Cortex of kidney (tissue), 1 donor: ENCODE results near the gene GANAB.
"Not testable (repeated sequence)": the region's sequence is repeated elsewhere in the genome, so short reads cannot be mapped to it uniquely, and the experiment has no call there.

Experiments
- DNase-seq: peaks from one replicate; lab custom pipeline; 2025; lab: John Stamatoyannopoulos, UW

The GANAB gene

DNA sequence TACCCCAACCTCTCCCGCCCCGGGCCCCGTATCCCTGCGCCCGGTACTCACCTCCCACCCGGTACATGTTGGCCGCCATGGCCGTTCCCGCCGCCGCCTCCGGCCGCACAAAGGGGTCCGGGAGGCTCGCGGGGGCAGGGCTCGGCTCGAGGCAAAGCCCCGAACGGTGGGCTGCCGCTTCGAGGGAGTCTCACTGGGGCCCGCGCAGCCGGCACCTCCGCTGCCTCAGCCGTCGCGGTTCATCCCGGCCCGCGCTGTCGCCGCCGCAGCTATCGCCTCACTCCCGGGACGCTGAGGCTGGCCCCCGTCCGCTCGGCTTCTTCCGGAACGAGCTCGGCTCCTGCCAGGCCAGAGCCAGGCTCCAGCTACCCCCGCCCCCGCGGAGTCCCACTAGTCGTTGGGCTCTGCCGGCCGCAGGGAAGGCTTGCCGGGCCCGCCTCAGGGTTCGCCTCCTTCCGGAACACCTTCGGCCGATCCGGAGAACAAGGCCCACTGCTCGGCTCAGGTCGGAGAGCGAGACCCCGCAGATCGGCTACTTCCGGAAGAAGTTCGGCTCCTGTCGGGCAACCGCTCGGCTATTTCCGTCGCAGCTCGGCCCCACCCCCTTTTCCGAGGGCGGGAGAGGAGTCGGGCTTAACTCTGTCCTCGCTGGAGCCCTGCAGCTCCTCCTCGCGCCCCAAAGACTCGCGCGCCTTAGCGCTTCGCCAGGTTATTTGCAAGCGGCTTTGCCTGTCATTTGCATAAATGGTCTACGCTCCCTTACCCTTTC is 44.9 kb downstream of the GANAB start, which contains the start of gene MTA2:
Gene MTA2 (minus strand): TSS at position 494 of the 769 bp plus-strand sequence. CDS start 415 bp downstream, at position 79.
- DNase-seq: peak; percentile 76

DNA sequence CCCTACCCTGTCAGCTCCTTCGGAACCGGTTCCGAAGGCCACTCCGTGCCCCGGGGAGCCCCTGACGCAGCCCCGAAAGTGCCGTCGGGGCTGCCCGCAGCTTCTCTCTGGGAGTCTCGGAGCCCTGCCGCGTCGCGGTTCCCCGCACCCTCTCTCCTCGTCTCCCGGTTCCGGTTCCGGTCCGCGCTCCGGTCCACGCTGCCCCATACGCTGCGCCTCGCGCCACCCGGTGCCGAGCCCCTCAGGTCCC is 45.4 kb downstream of the GANAB start:
- DNase-seq: no peak

DNA sequence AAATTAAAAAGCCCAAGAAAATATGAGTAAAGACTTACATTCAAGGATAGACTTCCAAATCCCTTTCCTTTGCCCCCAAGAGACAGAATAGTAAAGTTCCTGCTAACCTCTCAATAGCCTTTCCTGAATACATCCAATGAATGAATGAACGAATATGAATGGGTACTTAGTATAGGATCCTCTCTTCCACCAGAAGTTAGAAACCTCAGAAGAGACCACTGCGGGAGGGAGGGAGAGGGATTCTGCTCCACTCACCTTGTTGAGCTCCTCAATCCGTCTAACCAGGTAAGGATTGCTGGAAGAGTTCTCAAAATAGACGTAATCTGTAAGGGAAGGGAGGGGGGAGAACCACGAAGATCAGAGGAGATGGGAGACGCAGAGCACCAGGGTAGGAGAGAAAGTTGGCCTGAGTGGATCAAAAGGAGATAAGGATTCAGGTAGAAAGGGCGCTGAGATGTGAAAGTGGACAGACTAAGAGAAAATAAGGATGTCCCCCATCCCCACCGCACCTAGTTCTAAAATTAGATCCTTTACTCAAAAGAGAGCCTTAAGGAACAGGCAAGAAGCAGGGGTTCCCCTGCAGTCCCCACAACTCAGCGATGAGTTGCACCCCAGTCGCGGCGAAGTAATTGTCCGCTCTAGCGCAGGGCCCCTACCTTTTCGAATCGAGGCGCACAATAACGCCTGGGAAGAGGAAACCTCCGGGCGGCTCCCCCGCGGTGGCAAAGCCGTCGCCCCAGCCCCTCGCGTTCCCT is 45.9 kb downstream of the GANAB start:
- DNase-seq: no peak

DNA sequence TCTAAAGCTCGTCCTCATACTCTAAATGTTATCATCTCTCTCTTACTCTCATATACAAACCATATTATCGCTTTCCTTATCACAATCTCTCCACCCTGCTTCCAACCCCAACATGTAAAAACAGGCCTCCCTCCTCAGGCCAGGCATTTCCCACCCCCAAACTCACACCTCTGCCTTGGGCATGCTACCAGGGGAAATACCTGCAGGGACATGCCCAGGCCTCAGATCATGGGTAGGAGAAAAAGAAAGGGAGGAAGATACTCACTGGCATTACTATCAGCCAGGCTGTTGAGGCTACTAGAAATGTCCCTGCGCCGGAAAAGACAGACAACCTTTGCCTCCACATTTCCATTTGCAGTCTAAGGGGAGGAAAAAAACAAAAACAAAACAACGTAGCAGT is 46.5 kb downstream of the GANAB start:
- no peak for DNase-seq

DNA sequence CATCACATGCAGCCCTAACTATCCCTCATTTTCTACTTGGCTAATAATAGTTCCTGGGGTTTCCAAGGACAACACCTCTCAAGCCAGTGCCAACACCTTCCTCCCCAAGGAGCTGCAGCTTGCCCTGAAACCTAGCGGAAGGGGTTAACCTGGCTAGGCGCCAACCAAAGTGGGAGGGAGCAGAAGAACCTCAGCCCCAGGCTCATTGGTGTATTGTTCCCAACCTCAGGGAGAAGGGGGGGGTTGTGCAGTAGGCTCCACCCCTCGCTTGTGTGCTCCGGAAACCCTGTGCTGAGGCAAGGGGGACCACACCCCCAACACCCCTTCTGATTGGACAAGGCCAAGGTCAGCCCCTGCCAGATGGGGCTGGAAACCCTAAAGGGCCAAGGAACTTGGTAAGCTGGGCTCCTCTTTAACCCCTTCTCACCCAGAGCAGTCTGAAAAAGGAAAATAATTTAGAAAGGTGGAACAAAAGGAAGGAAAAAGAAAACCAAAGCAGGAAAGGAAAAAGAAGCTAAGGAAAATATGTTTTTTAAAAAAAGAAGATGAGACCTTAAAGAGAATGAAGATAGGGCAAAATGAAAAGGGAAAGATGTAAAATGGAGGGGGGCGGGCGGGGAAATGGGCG is 47.2 kb downstream of the GANAB start:
- DNase-seq: no peak

DNA sequence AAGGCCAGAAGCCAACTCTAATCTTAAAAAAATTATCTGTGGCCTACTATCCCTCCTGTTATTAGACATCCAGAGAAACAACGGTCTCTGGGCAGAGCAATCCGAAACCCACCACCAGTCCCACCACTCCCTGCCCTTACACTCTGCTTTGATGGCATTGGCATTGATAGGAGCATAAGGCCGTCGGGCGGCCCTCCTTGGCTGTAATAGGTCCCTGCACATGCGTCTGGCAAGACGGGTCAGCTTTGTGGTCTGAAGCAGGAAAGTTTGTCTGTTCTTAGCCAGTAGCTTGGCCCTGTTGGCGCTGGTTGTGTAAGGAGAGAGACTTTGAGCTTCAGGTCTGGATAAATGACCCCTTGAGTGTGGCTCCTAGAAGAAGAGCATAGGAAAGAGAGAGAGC is 51.3 kb downstream of the GANAB start:
- no peak for DNase-seq

DNA sequence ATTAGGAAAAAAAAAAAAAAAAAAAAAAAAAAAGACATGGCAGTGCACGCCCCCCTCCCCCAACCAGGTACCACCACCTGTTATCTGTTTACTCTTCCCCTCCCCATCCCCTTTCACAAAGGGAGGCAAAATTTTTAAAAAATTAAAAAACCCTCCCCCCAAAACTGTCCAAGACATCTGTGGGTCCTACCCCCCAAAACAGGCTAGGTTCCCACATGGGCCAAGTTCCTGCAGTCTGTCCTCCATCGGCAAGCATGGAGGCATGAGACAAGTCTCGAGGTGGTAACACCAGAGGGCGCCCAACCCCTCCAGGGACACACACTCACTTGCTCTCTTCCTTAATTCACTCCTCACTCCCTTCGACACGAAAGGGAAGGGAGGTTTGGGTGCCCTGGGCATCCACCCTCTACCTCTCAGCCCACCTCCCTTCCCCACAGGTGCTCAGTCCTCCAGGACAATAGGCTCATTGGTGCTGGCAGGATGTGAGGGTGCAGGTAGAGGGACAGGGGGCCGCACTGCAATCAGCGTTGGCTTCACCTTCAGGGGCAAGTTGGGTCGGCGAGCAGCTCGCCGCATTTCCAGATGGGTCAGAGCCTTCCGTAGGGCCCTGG is 52.9 kb downstream of the GANAB start:
- no peak for DNase-seq

DNA sequence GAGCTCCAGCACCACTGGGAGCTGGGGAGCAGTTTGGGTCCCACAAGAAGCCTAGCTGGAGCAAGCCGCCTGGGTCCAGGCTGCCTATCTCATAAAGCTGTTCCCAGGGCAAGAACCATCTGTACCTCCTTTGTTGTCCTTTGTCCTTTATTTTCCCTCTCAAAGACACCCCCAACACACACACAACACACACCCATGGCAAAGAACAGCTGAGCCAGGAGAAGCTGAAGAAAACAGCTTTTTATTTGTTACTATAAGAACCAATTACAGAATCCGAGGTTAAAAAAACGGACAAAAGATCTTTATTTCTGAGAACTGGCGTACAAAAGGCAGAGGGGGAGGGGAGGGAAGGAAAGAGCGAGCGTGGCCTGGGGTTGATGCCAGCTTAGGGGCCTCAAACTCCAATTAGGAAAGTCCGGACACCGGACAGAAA is 53.4 kb downstream of the GANAB start:
- no peak for DNase-seq

DNA sequence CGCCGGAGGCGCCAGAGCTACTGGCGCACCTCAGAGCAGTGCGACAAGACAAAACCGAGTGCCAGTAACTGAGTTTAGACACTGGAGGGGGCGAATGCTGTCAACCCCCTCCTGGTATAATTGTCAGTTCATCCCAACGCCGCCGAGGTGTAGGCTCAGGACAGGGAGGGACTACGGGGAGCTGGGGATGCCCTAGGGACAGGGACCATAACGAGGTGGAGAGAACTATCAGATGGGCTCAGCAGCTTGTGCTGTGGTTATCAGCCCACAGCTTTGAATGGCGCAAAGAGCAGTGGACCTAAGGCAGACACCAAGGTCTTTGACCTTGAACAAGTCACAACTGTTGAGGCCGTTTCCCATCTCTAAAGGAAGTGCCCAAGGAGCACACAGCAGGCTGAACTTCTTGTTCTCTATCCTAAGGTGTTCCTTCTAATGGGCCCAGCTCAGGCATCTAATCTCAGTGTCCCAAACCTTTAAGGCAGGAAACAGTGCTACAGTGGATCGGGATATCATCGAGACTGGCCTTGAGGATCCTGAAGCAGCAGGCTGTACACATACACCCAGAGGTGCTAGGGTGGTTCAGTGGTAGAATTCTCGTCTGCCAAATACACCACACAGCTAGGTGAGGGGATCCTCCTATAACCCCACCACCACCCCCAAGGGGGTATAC is 54.1 kb downstream of the GANAB start:
- DNase-seq: no peak

DNA sequence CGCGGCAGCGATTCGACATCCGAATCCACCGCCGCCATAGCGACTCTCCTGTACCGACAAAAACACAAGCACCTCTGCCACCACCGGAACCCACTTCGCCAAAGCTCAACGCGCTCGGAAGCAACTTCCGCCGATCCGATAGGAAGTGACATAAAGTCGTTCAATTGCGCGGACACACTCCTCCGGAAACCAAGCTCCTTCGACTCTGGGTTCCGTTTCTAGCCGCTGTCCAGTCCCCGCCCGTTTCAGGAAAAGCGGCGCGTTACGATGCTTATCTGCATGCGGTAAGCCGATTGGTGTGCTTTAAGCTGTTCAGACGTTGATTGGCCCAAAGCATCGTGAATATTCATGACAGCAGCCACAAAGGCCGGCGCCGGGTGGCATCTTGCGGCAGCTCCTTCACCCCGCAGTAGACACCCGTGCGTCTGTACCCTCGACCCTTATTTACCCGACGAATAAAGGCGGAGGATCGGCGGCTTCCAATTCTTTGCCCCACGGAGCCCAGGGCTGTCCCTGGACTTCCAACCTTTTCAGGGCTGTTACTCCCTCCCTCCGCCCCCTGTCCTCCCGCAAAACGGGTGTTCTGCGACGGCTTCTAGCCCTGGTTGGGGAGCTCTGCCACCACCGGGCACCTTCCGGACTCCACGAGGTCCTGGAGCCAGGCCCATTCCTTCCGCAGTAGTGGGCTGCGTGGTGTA is 54.8 kb downstream of the GANAB start, which contains the start of gene TUT1:
Gene TUT1 (minus strand): TSS at position 76 of the 698 bp plus-strand sequence. CDS start 38 bp downstream, at position 38.
- DNase-seq: no peak

DNA sequence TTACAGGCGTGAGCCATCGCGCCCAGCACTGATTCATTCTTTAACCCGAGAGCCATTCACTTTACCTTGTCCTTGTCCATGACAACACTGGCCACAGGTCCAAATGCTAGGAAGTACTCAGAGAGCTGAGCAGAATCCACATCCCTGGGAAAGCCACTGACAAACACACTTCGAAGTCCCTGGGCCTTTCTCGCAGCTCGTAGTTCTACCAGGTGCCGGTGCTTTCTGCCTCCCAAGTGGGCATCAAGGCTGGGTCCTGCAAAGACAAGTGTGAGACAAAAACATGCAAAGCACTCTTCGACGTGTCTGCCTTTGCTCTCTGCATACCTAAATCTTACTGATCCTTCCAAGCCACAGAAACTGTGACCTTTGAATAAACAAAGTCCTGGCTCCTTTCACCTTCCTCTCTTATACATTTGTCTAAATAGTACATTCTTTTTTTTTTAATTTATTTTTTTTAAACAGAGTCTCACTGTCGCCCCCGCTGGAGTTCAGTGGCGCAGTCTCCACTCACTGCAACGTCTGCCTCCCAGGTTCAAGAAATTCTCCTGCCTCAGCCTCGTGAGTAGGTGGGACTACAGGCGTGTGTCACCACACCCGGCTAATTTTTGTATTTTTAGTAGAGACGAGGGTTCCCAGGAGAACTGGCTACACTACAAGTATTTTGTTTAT is 57.3 kb downstream of the GANAB start:
- DNase-seq: no peak

DNA sequence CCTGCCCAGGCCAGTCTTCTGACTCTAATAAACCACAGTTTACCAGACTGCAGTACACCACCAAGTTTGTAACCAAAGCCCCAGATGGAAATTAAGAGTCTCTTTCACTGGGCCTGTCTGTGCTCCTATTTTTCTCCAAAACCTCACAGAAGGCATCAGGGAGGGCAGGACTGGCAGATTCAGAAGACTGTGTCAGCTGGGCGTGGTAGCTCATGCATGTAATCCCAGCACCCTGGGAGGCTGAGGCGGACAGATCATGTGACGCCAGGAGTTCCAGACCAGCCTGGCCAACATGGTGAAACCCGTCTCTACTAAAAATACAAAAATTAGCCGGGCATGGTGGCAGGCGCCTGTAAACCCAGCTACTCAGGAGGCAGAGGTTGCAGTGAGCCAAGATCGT is 61.1 kb downstream of the GANAB start:
- not testable (repeated sequence) for DNase-seq

DNA sequence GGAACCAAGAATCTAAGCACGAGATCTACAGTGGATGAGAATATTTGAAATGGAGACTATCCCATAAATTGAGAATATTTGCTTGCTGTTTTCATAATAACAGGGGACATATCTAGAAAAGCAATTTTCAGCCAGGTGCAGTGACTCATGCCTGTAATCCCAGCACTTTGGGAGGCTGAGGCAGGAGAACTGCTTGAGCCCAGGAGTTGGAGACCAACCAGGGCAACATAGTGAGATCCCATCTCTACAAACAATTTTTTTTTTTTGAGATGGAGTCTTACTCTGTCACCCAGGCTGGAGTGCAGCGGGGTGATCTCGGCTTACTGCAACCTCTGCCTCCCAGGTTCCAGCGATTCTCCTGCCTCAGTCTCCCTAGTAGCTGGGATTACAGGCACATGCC is 64.7 kb downstream of the GANAB start:
- DNase-seq: not testable (repeated sequence)

DNA sequence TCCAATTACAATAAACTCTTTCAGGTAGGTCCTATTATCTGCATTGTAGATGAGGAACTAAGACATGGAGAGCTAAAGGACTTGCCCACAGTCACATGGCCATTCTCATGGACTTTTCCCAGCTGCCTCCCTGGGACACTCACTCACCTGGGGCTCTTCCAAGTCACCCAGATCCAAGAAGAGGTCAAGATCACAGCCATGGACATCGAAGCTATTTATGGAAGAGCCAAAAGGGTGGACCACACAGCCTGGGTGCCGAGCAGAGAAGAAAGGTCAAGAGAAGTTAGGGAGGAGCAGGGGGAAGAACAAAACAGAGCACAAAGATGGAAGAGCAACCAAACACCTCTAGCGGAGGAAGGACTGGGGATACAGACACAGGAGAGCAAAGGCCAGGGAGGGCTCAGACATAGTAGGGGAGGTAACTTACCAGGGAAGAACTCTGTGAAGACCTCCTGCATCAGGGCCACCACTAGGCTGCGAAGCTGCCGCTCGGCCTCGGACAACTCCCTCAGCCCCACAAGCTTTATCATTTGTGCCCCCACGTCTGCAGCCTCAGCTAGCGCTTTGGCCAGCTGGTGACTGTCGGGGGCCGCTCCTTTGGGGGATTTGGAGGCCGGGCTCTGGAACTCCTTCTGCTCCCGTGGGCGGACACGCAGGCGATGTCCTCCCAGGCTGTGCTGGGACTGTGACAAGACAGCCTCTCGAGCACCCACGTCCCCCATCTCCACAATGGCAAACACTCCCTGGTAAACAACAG is 65.3 kb downstream of the GANAB start:
- DNase-seq: no peak

DNA sequence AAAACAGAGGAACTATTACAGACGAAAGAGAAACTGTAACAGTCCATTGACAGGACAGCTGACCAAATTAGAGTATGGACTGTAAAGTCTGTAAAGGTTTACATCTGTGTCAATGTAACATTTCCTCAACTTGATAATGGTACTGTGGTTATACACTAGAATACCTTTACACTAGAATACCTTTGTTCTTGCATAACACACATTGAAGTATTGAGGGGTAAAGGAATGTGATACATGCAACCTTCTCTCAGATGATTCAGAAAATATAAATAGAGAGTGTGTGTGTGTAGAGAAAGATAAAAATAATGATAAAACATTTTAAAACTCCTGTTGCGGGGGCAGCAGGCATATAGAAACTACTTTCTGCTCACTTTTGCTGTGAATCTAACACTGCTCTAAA is 67.2 kb downstream of the GANAB start:
- no peak for DNase-seq

DNA sequence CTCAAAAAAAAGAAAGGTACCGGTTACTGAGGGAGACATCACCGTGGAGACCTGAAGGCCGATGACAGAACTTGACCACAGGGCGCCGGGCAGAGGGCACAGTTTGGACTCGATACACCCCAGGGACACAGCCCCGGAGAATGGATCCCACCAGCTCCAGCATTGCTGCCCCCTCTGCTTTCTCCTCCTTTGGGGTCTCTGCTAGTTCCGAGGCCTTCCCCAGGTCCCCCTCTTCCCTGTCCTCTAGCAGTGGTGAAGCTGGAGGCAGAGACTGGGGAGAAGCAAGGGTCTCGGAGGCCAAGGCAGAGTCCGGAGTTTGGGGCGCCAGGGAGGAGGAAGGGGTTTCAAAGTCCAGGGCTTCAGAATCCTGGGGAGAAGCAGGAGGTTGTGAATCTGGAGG is 67.9 kb downstream of the GANAB start:
- no peak for DNase-seq

DNA sequence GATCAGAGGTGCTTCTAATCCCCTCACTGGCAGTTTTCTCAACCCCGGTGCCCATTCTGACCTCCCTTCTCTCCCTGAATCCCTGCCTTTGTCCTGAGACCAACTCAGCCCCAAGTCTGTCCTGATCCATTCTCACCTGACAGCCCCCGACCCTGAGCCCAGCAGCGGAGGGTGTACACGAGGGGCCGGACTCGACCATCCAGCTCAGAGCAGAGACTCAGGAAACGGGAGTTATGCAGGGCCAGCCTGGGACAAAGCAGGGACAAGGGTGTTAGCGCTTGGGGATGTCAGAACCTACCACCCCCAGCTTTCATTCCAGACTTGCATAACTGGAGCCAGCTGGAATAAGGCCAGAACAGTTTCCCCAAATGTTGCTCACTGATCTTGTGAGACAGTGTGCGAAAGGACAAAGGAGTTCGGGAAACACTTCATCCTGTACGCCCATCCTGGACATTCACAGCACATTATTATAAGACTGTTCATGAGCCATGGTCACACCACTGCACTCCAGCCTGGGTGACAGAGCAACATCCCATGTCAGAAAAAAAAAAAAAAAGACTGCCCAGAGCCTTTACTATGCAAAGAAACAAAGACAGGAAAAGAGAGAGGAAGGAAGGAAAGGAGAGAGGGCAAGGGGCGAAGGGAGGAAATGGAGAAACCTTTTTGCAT is 69.2 kb downstream of the GANAB start:
- no peak for DNase-seq

DNA sequence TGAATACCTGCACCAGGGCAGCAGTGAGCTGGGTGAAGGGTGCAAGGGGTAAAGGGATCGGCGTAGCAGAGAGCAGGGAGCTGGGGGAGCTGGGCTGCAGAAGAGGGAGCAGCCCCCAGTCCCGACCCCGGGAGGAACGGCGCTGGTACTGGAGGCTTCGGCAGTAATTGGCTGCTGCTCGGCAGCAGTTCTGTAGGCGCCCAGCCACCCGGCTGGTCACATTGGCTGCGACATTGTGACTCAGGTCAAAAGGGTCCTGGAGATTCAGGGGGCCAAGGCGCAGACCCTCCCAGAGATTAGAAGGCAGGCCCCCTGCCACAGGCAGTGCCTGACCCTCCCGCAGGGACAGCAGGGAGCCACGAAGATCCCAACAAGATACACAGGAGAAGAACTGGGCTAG is 70.6 kb downstream of the GANAB start:
- no peak for DNase-seq

DNA sequence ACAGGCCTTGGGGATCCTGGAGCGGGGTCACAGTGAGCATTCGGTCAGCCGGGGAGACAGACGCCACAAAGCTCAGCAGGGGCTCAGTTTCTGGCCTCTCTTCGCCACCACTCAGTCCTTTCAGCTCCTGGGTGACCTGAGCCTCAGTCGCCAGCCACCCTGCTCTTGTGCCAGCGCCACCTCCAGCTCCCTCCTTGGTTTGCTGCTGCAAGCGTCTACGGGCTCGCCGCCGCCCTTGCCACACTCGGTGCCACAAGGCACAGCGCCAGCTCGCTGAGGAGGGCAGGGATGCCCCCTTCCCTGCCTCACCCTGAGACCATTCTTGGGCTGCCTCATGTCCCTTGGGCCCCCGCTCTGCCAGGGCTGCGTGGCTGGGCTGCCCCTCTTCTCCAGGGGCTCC is 71.3 kb downstream of the GANAB start:
- no peak for DNase-seq
